ENCODE measurements around the gene DKC1.
"Not testable (repeated sequence)": the region's sequence is repeated elsewhere in the genome, so short reads cannot be mapped to it uniquely, and the experiment has no call there.

Gene DKC1

DNA sequence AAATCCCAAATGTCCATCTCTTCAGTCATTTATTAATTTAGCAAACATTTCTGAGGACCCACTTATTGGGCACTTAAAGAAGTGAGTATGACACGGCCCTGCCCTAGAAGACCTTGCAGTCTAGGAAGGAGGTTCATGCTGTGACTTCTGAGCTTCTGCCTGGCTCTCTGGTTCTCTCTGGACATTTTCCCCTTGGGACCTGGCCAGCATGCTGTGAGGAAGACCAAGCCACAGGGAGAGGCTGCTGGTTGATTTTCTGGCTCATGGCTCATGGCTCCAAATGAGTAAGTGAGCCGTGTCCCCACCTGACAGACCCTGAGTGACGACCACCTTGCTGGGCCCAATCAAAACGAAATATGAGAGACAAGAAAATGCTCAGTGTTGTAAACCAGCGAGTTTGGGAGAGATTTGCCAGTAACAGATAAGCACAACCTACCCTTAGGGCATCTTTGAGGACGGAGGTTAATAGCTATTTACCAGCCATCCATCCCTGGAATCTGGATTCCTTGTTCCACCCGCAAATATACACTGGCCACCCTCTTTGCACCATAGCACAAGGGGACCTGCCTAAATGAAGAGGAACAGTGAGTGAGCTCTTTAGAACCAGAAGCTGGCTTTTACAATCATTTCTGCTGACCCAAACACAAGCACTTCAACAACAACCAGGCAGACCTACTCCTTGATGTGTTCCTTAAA lies 41.7 kb downstream of the DKC1 start:
- no peaks in the 10 kb centered on the region for H3K36me3 ChIP-seq (ENCODE audit: control insufficient read depth, insufficient read depth, low read length)
- H3K27ac ChIP-seq (ENCODE audit: insufficient read depth, low read depth, low read length, poor library complexity, severe bottlenecking), result no peak overlapping the region
- H3K27me3 ChIP-seq (ENCODE audit: control insufficient read depth, insufficient read depth, low read length, poor library complexity, severe bottlenecking), result peaks cover 78% of the 10 kb centered on the region
- 51 to 62% methylated on average over 7 of the region's 7 CpGs for WGBS, 2 experiments
- H3K4me3 ChIP-seq (ENCODE audit: insufficient read depth, low read depth, low read length), result no peak overlapping the region
- no peaks in the 10 kb centered on the region for H3K9me3 ChIP-seq (ENCODE audit: control insufficient read depth, low read length)
- no peaks in the 10 kb centered on the region for H3K4me1 ChIP-seq (ENCODE audit: control insufficient read depth, insufficient read depth, low read length)

DNA sequence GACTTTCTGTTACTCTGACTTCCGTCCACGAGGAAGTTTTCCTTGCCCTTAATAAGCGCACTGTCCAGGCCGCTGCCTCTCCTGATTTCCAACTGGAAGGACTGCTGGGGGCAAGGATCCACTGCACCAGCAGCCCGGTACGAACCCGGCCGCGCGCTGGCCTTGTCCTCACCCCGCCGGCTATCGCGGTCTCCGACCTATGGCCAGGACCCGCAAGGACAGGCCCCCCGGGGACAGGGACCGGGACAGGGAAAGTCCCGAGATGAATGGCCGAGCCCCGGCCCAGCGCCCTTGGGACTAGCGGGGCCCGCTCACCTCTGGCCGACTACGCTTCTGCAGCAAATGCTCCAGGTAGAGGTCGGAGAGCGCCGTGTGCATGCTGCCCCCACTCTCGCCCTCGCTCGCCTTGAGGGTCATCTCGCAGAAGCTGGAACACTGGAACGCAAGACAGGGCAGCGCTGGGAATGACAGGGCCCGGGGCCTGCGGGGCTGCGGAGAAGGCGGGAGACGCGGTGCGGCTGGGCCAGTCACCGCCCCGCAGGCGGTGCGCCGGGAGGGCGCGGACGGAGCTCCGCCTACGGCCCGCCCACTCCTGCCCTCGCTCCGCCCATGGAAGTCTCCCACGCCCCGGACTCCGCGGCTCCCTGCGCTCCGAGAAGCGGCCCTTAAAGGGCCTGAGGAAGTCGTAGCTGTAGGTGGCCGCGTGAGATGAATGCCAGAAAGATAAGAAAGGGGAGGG lies 42.5 kb downstream of the DKC1 start, which contains the start of gene MPP1:
MPP1 (minus strand) TSS at position 529 of the 739 bp plus-strand sequence; CDS start at position 417, 112 bp downstream.
- Histone ChIP-seq H3K27ac (ENCODE audit: insufficient read depth, low read depth, low read length, poor library complexity, severe bottlenecking) (no peak within 1 kb of the TSS), H3K9me3 (ENCODE audit: control insufficient read depth, low read length) (no peaks in the 10 kb centered on the region), H3K27me3 (ENCODE audit: control insufficient read depth, insufficient read depth, low read length, poor library complexity, severe bottlenecking) (peaks cover 75% of the 10 kb centered on the region), H3K36me3 (ENCODE audit: control insufficient read depth, insufficient read depth, low read length) (no peaks in the 10 kb centered on the region), H3K4me1 (ENCODE audit: control insufficient read depth, insufficient read depth, low read length) (no peaks in the 10 kb centered on the region), H3K4me3 (ENCODE audit: insufficient read depth, low read depth, low read length) (peak within 1 kb of the TSS; percentile 25)
- WGBS, 2 experiments, result 2 to 3% methylated on average over 65 of the region's 65 CpGs

DNA sequence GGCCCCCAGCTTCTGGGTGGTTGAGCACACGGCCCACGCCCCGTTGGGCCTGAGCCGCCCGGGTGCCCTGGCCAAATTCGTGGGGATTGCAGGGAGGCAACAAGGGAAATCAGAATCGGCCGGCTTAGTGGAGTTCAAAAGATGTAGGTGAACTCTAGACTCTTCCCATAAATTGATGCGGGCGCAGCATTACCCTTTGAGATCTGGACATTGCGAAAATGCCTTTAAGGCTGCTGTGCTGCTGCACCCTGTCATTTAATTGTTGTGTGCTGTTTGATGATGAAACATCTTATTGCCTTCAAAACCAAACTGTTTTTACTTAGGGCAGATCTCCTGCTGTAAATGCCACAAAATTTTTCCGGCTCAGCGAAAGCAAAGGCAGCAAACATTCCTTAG lies 43.0 kb downstream of the DKC1 start:
- WGBS, 2 experiments, result 18 to 19% methylated on average over 13 of the region's 13 CpGs
- peaks cover 69% of the 10 kb centered on the region for H3K27me3 ChIP-seq (ENCODE audit: control insufficient read depth, insufficient read depth, low read length, poor library complexity, severe bottlenecking)
- peak overlapping the region; percentile 25 for H3K4me3 ChIP-seq (ENCODE audit: insufficient read depth, low read depth, low read length)
- no peak overlapping the region for H3K27ac ChIP-seq (ENCODE audit: insufficient read depth, low read depth, low read length, poor library complexity, severe bottlenecking)
- no peaks in the 10 kb centered on the region for H3K4me1 ChIP-seq (ENCODE audit: control insufficient read depth, insufficient read depth, low read length)
- no peaks in the 10 kb centered on the region for H3K9me3 ChIP-seq (ENCODE audit: control insufficient read depth, low read length)
- no peaks in the 10 kb centered on the region for H3K36me3 ChIP-seq (ENCODE audit: control insufficient read depth, insufficient read depth, low read length)

DNA sequence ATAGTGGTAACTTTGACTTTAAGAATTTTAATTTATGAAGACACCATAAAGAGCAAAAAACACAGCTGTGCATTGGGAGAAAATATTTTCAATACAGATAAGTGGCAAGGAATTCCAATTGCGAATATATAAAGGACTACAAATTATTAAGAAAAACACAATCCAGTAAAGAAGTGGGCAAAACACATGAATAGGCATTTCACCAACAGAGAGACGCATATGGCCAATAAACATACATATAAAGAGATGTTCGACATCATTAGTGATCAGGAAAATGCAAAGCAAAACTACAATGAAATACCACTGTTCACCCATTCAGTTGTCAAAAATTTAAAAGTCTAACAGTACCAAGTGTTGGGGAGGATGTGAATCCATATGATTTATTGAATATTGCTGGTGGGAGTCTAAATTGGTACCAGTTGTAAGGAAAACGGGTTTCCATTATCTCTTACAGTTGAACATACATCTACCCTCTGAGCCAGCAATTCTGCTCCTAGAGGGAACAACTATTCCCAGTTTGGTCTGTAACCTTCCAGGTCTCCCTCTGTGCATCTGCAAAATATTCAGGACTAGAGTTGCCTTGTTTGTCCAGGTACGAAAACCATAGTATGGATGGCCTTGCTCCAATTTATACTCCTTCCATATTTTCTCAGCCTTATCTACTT lies 44.3 kb downstream of the DKC1 start:
- H3K27me3 ChIP-seq (ENCODE audit: control insufficient read depth, insufficient read depth, low read length, poor library complexity, severe bottlenecking), result peaks cover 56% of the 10 kb centered on the region
- 90 to 95% methylated on average over 5 of the region's 5 CpGs for WGBS, 2 experiments
- H3K9me3 ChIP-seq (ENCODE audit: control insufficient read depth, low read length), result no peaks in the 10 kb centered on the region
- no peaks in the 10 kb centered on the region for H3K4me1 ChIP-seq (ENCODE audit: control insufficient read depth, insufficient read depth, low read length)
- no peaks in the 10 kb centered on the region for H3K36me3 ChIP-seq (ENCODE audit: control insufficient read depth, insufficient read depth, low read length)
- no peak overlapping the region for H3K27ac ChIP-seq (ENCODE audit: insufficient read depth, low read depth, low read length, poor library complexity, severe bottlenecking)
- no peak overlapping the region for H3K4me3 ChIP-seq (ENCODE audit: insufficient read depth, low read depth, low read length)

DNA sequence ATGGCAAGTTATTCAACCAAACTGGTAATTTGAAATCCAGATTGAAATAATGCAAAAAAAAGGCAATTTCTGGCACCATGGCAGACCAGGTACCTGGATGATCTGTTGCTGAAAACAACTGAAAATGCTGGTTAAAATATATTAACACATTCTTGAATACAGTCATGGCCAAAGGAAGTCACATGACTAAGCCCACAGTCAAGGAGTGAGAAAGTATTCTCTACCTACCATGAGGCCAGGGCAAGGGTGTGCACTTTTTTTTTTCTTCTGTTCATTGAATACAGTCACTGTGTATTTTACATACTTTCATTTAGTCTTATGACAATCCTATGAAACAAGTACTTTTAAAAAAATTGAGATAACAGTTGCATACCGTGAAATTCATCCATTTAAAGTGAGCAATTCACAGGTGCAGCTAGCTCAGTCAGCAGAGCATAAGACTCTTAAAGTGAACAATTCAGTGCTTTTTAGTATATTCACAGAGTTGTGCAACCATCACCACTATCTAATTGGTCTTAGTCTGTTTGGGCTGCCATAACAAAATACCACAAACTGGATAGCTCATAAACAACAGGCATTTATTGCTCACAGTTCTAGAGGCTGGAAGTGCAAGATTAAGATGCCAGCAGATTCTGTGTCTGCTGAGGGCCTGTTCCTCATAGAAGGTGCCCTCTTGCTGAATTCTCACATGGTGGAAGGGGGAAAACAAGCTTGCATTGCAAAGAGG lies 47.4 kb downstream of the DKC1 start:
- no peaks in the 10 kb centered on the region for H3K9me3 ChIP-seq (ENCODE audit: control insufficient read depth, low read length)
- peaks cover 25% of the 10 kb centered on the region for H3K27me3 ChIP-seq (ENCODE audit: control insufficient read depth, insufficient read depth, low read length, poor library complexity, severe bottlenecking)
- H3K27ac ChIP-seq (ENCODE audit: insufficient read depth, low read depth, low read length, poor library complexity, severe bottlenecking), result no peak overlapping the region
- 89 to 100% methylated on average over 1 of the region's 1 CpG for WGBS, 2 experiments
- no peaks in the 10 kb centered on the region for H3K4me1 ChIP-seq (ENCODE audit: control insufficient read depth, insufficient read depth, low read length)
- no peak overlapping the region for H3K4me3 ChIP-seq (ENCODE audit: insufficient read depth, low read depth, low read length)
- H3K36me3 ChIP-seq (ENCODE audit: control insufficient read depth, insufficient read depth, low read length), result no peaks in the 10 kb centered on the region

DNA sequence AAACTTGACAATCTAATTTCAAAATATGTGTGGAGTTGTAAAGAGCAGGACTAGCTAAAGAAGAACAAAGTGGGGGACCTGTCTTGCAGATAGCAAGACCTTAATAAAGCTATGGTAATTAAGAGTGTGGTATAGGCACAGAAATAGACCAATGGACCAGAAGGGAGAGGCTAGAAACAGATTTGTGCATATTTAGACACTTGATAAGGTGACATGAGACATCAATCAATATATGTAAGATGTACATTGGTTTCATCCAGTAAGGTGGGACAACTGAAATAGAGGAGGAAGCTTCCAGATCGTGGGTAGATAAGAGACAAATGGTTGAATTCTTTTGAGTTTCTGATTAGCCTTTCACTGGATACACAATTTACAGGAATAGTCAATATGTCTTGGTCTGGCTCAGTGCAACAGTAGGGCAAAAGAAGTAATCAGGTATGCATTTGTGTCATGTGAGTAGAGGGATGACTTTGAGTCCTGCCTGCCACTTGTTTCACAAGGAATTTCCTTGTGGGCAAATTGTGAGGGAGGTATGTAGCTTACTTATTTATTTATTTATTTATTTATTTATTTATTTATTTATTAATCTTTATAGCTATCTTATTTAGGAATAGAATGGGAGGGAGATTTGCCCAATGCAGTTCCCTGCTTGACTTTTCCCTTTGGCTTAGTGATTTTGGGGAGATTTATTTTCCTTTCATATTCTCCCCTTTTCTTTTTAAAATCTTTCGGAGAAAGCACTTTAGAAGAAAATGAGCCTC lies 49.9 kb downstream of the DKC1 start:
- H3K27ac ChIP-seq (ENCODE audit: insufficient read depth, low read depth, low read length, poor library complexity, severe bottlenecking), result no peak overlapping the region
- H3K4me3 ChIP-seq (ENCODE audit: insufficient read depth, low read depth, low read length), result no peak overlapping the region
- no peaks in the 10 kb centered on the region for H3K36me3 ChIP-seq (ENCODE audit: control insufficient read depth, insufficient read depth, low read length)
- WGBS, 2 experiments, result 63 to 100% methylated on average over 1 to 2 of the region's 2 CpGs
- H3K27me3 ChIP-seq (ENCODE audit: control insufficient read depth, insufficient read depth, low read length, poor library complexity, severe bottlenecking), result peaks cover 5% of the 10 kb centered on the region
- H3K4me1 ChIP-seq (ENCODE audit: control insufficient read depth, insufficient read depth, low read length), result no peaks in the 10 kb centered on the region
- H3K9me3 ChIP-seq (ENCODE audit: control insufficient read depth, low read length), result no peaks in the 10 kb centered on the region

DNA sequence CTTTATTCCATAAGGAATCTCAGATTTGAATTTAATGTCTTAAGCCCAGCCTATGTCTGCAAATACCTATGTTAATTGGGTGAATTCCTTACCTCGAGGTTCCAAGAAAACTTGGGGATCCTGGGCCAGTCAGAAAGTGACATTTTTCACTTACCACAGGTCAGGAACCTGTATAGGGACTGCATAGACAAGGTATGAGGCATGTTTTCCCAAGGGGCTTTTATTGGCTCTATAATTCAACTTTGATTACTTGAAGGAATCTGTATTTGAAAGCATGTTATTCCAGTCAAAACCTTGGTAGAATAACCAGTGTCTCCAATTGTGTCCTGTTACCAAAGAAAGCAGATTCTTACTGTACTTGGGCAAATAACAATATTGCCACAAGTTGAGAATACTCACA lies 51.1 kb downstream of the DKC1 start:
- Histone ChIP-seq H3K36me3 (ENCODE audit: control insufficient read depth, insufficient read depth, low read length) (no peaks in the 10 kb centered on the region), H3K27me3 (ENCODE audit: control insufficient read depth, insufficient read depth, low read length, poor library complexity, severe bottlenecking) (no peaks in the 10 kb centered on the region), H3K9me3 (ENCODE audit: control insufficient read depth, low read length) (no peaks in the 10 kb centered on the region), H3K4me3 (ENCODE audit: insufficient read depth, low read depth, low read length) (no peak overlapping the region), H3K27ac (ENCODE audit: insufficient read depth, low read depth, low read length, poor library complexity, severe bottlenecking) (no peak overlapping the region), H3K4me1 (ENCODE audit: control insufficient read depth, insufficient read depth, low read length) (no peaks in the 10 kb centered on the region)
- 13 to 27% methylated on average over 1 of the region's 1 CpG for WGBS, 2 experiments

DNA sequence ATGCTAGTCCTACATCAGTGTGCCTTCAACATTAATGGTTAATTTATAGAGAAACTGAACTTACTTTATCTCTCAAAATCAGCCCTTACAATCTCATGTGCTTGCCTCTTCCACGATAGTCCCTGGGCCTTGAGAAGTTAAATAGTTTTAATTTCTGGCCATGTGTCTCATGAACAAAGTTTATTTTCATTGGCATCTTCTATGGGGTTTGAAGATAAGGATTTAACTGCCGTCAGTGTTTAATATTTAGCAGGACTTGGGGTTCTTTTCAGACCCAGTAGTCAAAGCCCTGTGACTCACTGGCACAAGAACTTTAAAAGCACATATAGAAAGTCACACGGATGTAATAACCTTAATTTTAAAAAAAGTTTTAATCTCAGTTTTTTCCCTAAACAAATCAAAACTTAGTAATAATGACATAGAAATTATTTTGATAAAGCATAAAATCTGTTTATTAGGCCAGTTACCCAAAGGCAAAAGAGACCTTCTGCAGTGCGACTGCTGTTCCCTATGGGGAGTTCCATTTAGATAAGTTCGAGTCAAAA lies 52.7 kb downstream of the DKC1 start:
- H3K27me3 ChIP-seq (ENCODE audit: control insufficient read depth, insufficient read depth, low read length, poor library complexity, severe bottlenecking), result no peaks in the 10 kb centered on the region
- H3K4me3 ChIP-seq (ENCODE audit: insufficient read depth, low read depth, low read length), result no peak overlapping the region
- H3K36me3 ChIP-seq (ENCODE audit: control insufficient read depth, insufficient read depth, low read length), result no peaks in the 10 kb centered on the region
- no peak overlapping the region for H3K27ac ChIP-seq (ENCODE audit: insufficient read depth, low read depth, low read length, poor library complexity, severe bottlenecking)
- H3K4me1 ChIP-seq (ENCODE audit: control insufficient read depth, insufficient read depth, low read length), result no peaks in the 10 kb centered on the region
- H3K9me3 ChIP-seq (ENCODE audit: control insufficient read depth, low read length), result no peaks in the 10 kb centered on the region
- WGBS, 2 experiments, result 85 to 92% methylated on average over 1 to 4 of the region's 5 CpGs

DNA sequence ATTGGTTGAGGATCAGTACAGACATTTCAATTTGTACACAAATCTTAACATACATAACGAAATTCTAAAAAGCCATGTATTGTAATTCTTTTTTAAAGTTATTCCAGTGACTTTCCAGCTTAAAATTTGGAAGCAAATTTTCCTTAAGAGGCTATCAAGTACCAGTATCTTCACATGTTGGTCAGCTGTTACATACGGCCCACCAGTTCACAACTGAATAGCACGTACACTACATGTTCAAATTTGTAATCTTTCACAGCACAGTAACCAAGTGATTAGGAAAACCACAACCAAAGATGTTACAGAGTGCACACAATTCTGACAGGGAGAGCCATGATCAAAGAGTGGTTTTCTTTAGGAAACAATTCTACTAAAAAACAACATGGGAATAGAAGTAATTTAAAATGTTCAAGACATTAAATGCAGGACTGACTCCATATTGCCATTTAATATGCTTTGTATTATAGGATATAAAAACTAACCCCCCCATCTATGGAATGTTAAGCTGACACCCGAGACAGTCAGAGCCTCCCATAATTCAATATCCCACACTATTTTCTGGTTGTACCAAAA lies 53.7 kb downstream of the DKC1 start:
- H3K4me1 ChIP-seq (ENCODE audit: control insufficient read depth, insufficient read depth, low read length); H3K27ac ChIP-seq (ENCODE audit: insufficient read depth, low read depth, low read length, poor library complexity, severe bottlenecking); H3K9me3 ChIP-seq (ENCODE audit: control insufficient read depth, low read length); H3K36me3 ChIP-seq (ENCODE audit: control insufficient read depth, insufficient read depth, low read length); H3K4me3 ChIP-seq (ENCODE audit: insufficient read depth, low read depth, low read length); H3K27me3 ChIP-seq (ENCODE audit: control insufficient read depth, insufficient read depth, low read length, poor library complexity, severe bottlenecking): not testable (repeated sequence)
- whole genome bisulfite sequencing, 2 experiments, result 100% methylated on average over 2 of the region's 4 CpGs
